ENCODE results near the gene STAT1.

STAT1 gene

DNA sequence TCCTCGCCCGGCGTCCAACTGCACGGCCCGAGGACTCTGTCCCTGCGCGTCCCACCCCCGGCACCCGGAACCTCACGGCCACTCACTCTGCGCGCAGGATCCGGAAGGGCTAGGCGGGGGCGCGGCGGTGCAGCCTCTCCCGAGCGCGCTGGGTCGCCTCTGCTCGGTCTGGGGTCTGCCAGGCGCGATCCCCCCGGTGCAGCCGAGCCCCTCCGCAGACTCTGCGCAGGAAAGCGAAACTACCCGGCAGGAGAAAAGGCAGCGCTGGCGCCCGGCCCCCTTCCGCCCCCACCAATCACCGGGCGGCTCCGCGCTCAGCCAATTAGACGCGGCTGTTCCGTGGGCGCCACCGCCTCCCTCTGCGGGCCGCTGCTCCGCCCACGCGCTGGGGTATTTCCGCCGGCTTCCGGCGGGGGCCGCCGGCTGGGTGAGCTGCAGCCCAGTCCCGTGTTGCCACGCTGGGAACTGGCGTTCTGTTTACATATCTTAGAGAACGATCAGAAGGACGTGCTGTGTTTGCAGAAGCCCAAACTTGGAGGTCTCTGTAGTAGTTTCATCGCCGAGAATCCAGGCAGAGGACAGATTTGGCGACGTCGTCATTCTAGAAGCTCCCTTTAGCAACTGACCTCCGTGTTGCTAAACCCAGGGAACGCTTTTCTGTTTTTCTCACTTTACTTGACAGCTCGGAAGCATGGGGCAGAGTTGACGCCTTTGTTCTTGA is at the start of gene STAT1:
Gene STAT1 (minus strand): TSS at position 240 of the 721 bp plus-strand sequence. CDS start 4,168 bp downstream, outside the sequence.
- DNase-seq (ENCODE audit: low spot score), result peak; percentile 88

DNA sequence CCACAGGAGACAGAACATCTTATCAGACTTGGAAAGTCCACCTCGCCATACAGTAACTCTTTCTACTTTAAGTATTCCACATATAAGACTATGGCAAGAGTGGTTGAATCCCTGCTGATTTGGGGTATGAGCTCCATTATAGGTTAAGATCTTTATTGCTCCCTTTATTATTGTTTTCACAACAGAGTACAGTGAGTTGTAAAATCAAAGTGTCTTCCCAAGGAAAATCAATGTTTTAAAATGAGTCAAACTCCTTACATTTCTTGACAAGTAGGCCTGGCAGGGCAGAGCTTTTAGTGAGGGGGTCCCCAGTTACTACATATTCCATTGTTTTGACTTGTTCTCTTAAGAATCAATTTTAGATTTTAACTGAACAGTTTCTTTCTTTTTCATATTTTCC is 49.6 kb upstream of the STAT1 start:
- DNase-seq (ENCODE audit: low spot score), result no peak

DNA sequence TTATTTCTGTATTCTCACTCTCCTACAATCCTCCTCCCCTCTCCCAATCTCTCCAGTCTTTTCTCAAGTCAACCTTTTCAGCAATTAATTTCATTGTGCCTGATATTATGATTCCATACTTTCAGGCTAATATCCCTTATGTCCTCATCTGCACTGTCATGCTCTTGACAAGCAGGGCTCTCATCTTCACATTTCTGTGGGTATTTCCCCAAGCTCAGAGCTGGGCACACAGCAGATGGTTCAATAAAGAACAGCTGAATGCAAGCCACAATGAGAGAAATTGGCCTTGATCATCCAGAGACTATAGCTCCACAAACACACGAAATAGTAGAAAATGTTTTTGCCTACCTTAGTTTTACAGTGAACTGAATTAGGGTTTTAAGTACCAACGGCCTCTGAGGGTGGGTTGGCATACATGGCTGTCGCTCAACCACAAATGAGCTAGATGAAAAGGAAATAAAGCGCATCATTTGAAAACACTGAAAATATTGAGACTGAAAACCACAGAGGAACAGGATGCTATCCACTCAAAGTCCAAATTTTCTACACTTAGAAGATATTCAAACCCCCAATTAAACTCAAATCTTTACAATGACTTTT is 47.5 kb upstream of the STAT1 start:
- DNase-seq (ENCODE audit: low spot score), result no peak

DNA sequence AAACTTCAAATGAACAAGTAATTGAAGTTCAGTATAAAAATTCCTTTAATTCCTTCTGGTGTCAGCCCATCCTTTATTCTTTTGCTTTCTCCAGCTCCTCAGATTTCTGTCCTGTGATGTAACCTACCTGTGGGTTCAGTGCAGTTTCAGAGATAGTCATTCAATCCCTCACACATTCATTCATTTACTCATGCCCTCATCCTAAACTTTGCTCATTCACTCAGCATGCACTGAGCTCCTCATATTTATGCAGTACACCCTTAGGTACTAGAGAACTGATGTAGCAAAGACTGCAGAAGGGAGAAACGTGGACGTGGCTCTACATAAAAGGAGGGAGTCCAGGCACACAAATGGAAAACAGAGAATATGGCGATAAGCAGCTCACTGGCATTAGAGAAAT is 45.3 kb upstream of the STAT1 start:
- no peak for DNase-seq (ENCODE audit: low spot score)

DNA sequence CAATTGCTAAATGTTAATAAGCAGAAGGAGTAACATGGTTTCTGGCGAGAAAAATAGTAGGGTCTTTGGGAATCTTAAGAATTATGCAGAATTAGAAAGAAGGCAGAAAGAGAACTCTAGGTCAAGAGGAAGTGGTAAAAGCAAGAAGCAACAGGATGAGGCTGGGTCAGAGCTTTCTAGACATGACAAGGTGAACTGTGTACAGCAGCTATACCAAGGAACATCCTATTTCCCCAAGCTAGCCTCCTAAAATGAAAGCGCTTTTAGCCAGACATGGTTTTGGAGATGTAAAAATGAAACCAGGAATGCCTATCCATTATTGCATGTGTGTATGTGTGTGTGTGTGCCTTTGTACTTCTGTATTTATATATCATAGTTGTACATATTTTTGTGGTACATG is 42.3 kb upstream of the STAT1 start:
- no peak for DNase-seq (ENCODE audit: low spot score)

DNA sequence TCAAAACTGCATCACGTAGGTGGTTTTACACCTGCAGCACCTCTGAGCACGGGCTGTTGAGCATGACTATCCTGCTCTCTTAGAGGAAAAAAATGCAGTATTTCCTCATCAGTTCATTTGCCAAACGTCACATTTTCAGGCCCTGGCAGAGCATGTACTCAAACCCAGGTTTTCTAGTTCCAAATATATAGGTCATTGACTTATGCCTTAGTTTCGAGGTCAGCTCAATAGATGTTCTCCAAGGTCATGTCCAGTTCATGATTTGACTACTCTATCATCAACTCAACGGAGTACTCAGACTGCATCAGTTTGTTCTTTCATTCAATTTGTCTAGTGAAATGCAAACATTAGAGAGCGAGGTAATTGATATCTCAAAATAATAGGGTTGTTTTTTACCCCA is 39.3 kb upstream of the STAT1 start:
- no peak for DNase-seq (ENCODE audit: low spot score)

DNA sequence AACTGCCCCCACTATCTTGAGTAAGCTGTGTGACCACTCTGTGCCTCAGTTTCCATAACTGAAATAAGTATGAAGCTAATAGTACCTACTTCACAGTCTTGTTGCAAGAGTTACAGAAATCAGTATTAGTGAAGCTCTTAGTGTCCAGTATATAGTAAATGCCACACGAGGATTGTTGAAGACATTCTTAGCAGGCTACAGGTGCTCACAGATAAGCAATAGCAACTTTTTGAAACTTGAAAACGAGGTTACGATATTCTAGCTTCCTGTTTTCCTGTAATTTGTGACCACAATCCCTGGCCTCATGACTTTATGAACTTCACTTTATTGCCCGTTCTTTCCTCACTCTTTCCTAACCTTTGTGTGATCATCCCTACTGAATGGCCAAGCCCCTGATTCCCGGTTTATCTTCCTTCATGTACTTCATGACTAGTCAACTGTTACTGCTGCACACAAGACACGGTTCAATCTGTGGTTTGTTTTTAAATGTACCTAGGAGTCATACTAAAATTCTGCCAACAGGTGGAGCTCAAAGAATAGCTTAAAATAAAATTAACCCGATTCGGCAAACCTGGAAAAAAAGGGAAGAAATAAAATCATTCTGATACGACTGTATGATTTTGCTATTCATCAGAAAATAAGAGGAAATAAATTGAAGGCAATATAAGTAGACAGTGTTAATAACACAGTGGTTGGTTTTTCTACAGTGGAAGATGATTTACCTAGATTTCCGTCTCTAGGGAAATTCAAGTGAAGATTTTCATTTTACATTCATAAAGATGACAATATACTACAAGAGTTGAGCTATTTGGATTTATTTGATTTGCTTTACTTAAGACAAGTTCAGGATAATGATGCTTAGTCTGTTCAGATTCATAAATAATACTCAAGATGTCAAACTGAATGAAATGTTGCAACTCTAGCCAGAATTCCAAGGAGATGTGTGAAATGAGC is 38.1 kb upstream of the STAT1 start:
- DNase-seq (ENCODE audit: low spot score), result peak; percentile 60

DNA sequence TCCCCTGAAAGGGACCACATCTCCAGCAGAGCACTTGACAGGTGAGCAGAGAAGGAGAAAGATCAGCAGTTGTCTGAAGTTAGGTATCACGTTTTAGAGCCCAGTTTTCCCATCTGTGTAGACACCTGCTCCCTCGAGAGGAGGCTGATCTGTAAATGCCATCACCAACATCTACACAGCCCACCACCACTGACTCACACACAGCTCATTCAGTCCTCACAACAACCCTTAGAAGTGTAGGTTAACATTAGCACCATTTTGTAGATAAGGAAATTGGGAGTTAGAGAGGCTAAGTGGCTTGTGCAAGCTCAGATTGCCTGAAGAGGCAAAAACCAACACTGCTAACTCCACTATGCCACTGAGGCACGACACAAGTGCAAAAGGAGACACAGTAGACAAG is 37.2 kb upstream of the STAT1 start:
- no peak for DNase-seq (ENCODE audit: low spot score)

DNA sequence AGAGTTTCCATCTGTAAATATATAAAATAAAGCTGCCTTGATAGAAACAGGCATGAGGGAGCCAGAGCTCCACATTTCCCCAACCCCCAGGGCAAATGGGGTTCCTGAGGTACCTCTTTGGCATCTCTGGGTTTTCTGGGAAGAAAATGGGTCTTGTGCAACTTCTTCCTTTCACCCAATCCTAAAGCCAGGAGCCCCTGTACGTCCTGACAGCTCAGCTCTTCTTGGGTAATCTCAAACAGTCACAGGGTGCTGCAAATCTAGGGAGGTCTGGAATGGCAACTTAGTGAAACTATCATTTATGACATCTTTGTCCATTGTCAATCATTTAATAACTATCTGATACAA is 36.6 kb upstream of the STAT1 start:
- DNase-seq (ENCODE audit: low spot score), result no peak

DNA sequence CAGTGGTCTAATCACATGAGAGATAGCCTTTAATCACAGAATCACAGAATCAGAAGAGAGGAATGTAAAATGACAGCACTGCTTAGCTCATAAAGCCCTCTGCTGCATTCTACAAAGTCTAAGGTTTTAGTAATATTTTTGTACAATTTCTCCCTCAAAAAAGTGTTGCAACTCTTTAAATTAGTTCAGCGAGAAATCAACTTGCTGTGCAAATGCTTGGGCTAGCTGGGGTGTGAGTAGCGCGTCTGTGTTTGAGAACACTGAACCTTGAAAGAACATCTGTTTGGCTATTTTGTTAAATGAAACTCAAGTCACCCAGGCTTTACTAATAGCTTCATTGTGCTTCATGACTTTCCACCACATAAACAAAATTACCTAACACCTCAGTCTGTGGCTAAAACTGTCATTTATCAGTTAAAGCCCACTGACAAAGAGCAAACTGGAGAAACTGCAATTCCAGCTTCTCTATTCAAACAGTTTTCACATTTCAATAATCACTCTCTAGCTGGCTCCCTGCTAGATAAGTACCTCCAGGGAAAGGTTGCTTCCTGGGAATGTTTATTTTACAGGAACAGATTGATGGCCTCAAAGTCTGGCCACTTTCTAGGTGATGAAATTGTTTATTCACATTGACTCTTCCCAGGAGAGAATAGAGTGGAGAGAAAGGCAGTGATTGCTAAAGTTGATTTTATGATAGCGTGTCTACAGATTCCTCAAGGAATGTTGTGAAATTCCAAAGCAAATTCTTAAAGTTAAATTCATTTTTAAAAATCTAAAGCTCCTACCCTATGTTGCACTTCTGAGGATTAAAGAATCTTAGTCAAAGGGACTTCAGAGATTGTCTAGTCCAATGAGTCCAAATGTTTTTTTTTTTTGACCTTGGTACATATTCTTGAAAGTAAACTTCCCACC is 36.0 kb upstream of the STAT1 start:
- DNase-seq (ENCODE audit: low spot score), result no peak

DNA sequence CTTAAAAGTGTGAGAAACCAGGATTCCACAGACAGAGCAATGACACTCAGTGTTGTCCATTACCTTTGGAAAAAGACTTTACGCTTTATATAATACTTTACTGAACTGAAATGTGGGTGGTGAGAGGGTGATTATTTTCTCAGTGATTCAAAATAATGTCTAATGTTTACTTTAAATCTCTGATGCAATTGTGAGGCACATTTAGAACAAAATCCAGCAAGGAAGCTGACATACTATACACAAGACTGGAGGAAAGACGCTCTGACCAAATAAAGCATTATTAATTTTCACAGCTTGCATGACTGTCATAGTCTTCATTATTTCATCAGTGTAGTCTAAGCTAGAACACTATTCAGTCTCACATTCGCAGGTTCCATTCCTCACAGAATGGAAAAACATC is 34.1 kb upstream of the STAT1 start:
- no peak for DNase-seq (ENCODE audit: low spot score)

DNA sequence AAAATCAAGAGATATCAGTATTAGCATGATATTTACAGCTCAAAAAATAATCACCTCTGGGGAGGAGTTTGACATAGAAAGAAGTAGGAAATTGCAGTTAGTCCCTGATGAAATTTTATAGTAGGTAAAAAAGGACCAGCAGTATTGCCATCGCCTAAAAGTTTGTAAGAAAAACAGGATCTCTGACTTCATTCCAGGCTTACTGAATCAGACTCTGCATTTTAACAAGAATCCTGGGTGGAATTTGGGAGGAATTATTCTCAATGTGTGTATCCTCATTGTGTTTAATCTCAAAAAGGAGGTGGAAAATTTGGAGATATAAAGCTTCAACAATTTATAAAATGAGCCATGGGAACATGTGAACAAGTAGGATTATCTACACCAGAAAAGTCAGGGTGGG is 31.2 kb upstream of the STAT1 start:
- no peak for DNase-seq (ENCODE audit: low spot score)

DNA sequence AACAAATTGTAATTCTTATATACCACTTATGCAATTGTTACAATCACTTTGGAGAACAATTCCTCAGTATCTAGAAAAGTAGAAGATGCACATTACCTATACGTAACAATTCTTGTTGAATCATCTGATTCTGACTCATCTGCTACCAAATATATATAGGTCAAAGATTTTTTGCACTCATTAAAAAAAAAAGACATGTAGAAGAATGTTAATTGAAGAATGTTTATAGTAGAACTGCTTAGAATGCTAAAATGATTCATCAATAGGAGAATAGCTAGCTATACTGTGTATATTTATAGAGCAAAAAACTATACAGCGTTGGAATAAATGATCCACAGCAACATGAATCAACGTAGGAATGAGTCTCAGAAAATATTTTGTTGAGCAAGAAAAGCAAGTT is 29.5 kb upstream of the STAT1 start:
- DNase-seq (ENCODE audit: low spot score), result no peak

DNA sequence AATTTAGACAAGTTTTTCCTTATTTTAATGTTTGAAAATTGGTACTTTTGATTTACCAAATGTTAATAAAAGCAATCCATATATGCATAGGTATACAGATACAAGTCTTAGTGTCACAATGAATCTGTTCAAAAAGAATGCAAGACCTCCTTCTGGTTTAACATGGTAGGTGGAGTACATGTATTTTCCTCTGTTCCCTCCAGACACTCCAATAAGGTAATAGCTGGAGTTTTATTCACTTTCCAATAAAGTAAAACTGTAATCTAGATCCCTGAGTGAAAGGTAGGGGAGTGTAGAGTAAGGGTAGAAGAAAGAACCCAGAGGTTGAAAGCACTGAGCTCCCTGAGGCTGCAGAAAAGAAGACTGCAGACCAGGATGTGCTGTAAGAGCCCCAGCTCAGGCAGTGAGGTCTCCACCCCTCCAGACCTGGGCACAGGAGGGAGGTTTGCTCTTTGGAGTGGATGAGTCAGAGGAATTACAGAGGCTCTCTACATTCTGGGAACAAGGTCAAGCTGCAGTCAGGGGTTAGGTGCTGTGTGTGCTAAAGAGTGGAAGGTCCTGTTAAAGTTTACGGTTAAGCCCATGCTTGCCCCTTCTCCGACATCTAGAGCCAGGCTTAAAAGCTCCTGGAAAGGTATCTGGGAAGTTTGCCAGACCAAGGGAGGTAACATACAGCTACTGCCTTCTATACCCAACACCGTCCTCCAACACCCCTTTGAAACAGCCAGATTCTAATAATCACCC is 27.6 kb upstream of the STAT1 start:
- DNase-seq (ENCODE audit: low spot score), result peak; percentile 23

DNA sequence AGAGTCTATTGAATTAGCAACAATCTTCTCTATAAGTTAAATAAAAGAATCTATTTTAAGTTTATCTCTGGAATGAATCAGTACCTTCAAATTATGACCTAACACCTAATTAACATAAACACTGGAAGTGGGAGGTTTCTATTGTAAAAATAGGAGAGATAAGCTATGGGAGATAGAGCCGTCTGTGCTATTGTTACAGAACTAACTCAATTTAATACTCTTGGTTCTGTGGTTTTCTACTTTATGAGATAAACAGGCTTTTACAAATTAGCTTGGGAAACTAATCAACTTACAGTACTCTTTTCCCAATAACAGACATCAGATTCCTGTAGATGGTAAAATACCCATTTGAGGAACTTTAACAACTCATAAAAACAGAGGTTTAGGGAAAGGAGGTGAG is 25.6 kb upstream of the STAT1 start:
- no peak for DNase-seq (ENCODE audit: low spot score)

DNA sequence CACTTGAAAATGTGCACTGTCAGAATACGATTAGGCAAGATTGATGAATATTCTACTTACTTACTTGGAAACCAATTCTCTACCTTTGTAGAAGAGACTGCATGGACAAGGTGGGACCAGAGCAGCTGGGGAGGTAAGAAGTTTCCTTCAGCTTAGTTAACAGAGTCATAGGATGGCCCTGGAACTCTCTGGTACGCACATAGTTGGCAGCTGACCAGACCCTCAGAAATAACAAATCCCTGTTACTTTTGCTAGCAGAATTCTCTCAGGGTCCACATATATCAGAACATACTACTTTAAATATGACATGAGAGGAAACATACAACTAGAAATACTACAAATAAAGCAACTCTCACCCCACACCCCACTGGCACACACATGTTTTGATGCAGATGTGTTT is 24.8 kb upstream of the STAT1 start:
- no peak for DNase-seq (ENCODE audit: low spot score)

DNA sequence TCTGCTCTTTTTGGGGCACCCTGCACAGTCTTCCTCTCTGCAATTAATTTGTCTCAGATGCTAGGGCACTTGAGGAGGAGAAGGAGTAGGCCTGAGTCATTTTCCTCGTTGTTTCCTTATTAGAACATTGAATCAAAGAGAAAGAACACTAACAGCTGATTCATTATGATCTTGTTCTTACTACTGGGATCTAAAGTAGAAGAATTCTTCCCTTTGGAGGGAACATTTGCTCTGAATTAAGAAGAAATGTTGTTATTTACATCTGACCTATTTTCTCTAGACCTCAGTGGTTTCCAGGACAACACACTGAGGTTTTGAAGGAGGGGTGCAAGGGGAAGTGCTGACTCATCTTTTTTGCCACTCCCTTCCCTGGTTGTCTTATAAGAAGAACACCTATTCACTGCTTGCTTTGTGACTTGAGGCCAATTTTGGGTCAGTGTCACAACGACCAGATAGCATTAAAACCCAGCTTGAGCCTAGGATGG is 24.3 kb upstream of the STAT1 start:
- DNase-seq (ENCODE audit: low spot score), result no peak

DNA sequence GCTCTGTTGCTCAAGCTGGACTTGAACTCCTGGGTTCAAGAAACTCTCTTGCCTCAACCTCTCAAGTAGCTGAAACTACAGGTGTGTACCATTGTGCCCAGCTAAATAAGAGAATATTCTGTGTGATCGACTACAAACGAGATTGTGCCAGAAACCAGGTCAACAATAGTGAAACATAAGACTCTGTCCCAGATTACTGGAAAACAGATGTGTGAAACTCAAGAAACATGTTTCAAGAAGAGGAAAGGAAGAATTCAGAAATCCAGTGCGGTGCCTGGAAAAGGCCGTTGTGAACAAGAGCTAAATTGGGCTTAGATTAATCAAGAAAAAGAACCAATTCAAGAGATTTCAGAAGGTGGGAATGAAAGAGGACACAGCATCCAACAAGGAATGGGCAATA is 23.4 kb upstream of the STAT1 start:
- no peak for DNase-seq (ENCODE audit: low spot score)

DNA sequence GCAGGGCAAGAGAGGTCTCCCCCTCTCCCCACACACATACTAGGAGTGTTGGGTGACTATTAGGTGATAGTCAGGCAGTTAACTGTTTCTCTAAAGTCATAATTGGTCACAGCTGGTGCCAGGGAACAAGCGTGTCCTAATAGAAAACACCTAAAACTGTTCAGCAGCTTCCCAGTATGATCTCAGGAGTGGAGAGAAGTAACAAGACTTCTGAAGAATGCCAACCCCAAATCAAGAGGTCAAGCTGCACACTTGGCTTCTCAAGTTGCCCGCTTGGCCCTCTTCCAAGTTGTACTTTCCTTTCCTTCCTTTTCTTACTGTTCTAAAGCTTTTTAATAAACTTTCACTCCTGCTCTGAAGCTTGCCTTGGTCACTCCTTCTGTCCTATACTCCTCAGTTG is 22.4 kb upstream of the STAT1 start:
- no peak for DNase-seq (ENCODE audit: low spot score)

DNA sequence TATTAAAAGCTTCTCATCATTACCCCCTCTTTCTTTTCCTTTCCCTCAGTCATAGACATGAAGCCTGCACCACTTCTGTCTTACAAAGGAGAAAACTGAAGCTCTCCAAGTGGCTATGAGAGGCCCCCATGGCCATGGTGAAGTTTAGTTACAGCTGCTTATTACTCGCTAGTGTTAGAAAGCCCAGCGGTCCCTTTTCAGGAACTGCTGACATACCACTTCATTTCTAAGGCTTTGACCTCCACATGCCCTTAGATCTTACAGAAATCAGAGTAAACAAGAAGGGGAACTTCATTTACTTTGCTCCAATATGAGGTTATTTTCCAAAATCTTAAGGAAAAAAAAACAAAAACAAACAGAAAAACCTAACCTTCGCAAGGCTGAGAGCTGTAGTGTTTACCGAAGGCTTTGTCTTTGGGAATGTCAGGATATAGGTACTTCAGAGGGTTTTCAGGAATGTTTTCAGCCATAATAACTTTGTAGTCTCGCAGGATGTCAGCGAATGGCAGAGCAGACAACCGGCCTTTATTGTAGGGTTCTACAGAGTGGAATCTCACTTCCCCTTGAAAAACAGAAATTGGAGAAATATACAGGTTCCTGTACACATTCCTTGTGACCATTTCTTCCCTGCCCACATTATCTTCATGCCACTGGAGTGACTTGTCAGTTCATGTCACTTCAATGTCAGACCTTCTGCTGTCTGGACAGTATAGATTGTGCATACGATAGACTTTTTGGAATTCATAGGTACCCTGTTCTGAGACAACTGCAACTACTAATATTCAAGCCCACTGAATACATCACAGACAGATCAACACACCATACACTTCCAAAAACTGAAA is 18.8 kb upstream of the STAT1 start:
- no peak for DNase-seq (ENCODE audit: low spot score)
